Astrocyte (in vitro differentiated cells and primary cell): ENCODE data around the gene ELF3. TPM values are rescaled to one million over a fixed set of nuclear protein-coding genes. Genes with fewer than 3 reads are reported as not detected.

Experiments used
- DNase-seq: peaks from one replicate; pipeline ENCODE4 v3.0.0-alpha.2; 2010; ENCODE audit warnings: low read depth
- FAIRE-seq: peaks from 2 replicates; lab custom pipeline; 2011; peaks lifted over from hg19 to GRCh38; lab: Jason Lieb, UNC
- H2AFZ ChIP-seq: 2 replicates; pipeline ENCODE4 v1.6.0; 2012; ENCODE audit warnings: low read depth, low read length, inconsistent platforms
- H3K27ac ChIP-seq: 2 replicates; pipeline ENCODE4 v1.5.1; 2011; ENCODE audit warnings: low read depth, low read length, inconsistent platforms
- H3K27me3 ChIP-seq: 2 replicates; pipeline ENCODE4 v1.6.0; 2011; ENCODE audit warnings: low read length, inconsistent platforms; ENCODE audit not compliant: insufficient read depth
- H3K36me3 ChIP-seq: 2 replicates; pipeline ENCODE4 v1.5.1; 2011; ENCODE audit warnings: low read length, inconsistent platforms; ENCODE audit not compliant: insufficient read depth
- H3K4me1 ChIP-seq: 2 replicates; pipeline ENCODE4 v1.5.1; 2011; ENCODE audit warnings: low read length, inconsistent platforms; ENCODE audit not compliant: insufficient read depth
- H3K4me2 ChIP-seq: 2 replicates; pipeline ENCODE4 v1.6.0; 2012; ENCODE audit warnings: low read length, inconsistent platforms
- H3K4me3 ChIP-seq: 2 replicates; pipeline ENCODE4 v1.5.1; 2011; ENCODE audit warnings: low read depth, mild to moderate bottlenecking, low read length, inconsistent platforms; ENCODE audit not compliant: insufficient read depth
- H3K79me2 ChIP-seq: 2 replicates; pipeline ENCODE4 v1.6.0; 2012; ENCODE audit warnings: mild to moderate bottlenecking, low read length, inconsistent platforms; ENCODE audit not compliant: insufficient read depth
- H3K9ac ChIP-seq: 2 replicates; pipeline ENCODE4 v1.6.0; 2012; ENCODE audit warnings: mild to moderate bottlenecking, low read length, inconsistent platforms
- H3K9me3 ChIP-seq: 2 replicates; pipeline ENCODE4 v1.5.1; 2012; ENCODE audit warnings: low read depth, mild to moderate bottlenecking, low read length, inconsistent platforms; ENCODE audit not compliant: insufficient read depth
- H4K20me1 ChIP-seq: 2 replicates; pipeline ENCODE4 v1.6.0; 2012; ENCODE audit warnings: low read length, inconsistent platforms; ENCODE audit not compliant: insufficient read depth
- H3K27ac Mint-ChIP-seq: one replicate; pipeline ENCODE4 v1.8.0; 2021; ENCODE audit warnings: mild to moderate bottlenecking, mixed read lengths; ENCODE audit not compliant: unreplicated experiment
- H3K27me3 Mint-ChIP-seq: one replicate; pipeline ENCODE4 v1.8.0; 2021; ENCODE audit warnings: low read depth, mixed read lengths; ENCODE audit not compliant: unreplicated experiment
- H3K36me3 Mint-ChIP-seq: one replicate; pipeline ENCODE4 v1.8.0; 2021; ENCODE audit warnings: low read depth, mixed read lengths; ENCODE audit not compliant: unreplicated experiment
- H3K4me1 Mint-ChIP-seq: one replicate; pipeline ENCODE4 v1.8.0; 2021; ENCODE audit warnings: low read depth, mixed read lengths; ENCODE audit not compliant: unreplicated experiment
- H3K4me3 Mint-ChIP-seq: one replicate; pipeline ENCODE4 v1.8.0; 2021; ENCODE audit warnings: mild to moderate bottlenecking, moderate library complexity, mixed read lengths; ENCODE audit not compliant: unreplicated experiment
- H3K9me3 Mint-ChIP-seq: one replicate; pipeline ENCODE4 v1.8.0; 2021; ENCODE audit warnings: mild to moderate bottlenecking, mixed read lengths; ENCODE audit not compliant: unreplicated experiment
- EZH2 ChIP-seq: IDR thresholded peaks from 2 replicates; pipeline ENCODE4 v1.6.1; 2012; ENCODE audit warnings: mild to moderate bottlenecking, low read length, inconsistent platforms; ENCODE audit not compliant: insufficient read depth
- total RNA-seq: library from RNA; stranded (reverse); gene quantifications from 2 replicates; pipeline ENCODE4 v1.2.1, GENCODE V29; 2021
- TF ChIP-seq, protein P1 (sequence below): IDR thresholded peaks from 2 replicates; pipeline ENCODE4 v1.5.1; 2011; ENCODE audit warnings: low read depth, mild to moderate bottlenecking, inconsistent platforms, low read length, moderate library complexity; ENCODE audit not compliant: insufficient read depth

Gene ELF3
- total RNA-seq, 1 donor from 2014 or later, result 2.9 TPM

- Histone ChIP-seq H3K27ac (no peak overlapping the region), H3K27me3 (no peaks in the 10 kb centered on the region), H2AFZ (no peak overlapping the region), H3K36me3 (peaks cover 7% of the 10 kb centered on the region), H3K4me1 (no peaks in the 10 kb centered on the region), H3K9me3 (no peaks in the 10 kb centered on the region), H3K4me3 (no peak overlapping the region), H3K79me2 (peaks cover 42% of the 10 kb centered on the region), H4K20me1 (peaks cover 33% of the 10 kb centered on the region), H3K9ac (no peak overlapping the region), H3K4me2 (peak overlapping the region; percentile 93)
- DNase-seq, result no peak
- H3K36me3 Mint-ChIP-seq, result peaks cover 7% of the 10 kb centered on the region
- no peak for FAIRE-seq
- H3K27me3 Mint-ChIP-seq, result peaks cover 2% of the 10 kb centered on the region
- H3K4me1 Mint-ChIP-seq, result peaks cover 14% of the 10 kb centered on the region
- peak overlapping the region; percentile 97 for H3K4me3 Mint-ChIP-seq
- TF ChIP-seq, protein P1, sequence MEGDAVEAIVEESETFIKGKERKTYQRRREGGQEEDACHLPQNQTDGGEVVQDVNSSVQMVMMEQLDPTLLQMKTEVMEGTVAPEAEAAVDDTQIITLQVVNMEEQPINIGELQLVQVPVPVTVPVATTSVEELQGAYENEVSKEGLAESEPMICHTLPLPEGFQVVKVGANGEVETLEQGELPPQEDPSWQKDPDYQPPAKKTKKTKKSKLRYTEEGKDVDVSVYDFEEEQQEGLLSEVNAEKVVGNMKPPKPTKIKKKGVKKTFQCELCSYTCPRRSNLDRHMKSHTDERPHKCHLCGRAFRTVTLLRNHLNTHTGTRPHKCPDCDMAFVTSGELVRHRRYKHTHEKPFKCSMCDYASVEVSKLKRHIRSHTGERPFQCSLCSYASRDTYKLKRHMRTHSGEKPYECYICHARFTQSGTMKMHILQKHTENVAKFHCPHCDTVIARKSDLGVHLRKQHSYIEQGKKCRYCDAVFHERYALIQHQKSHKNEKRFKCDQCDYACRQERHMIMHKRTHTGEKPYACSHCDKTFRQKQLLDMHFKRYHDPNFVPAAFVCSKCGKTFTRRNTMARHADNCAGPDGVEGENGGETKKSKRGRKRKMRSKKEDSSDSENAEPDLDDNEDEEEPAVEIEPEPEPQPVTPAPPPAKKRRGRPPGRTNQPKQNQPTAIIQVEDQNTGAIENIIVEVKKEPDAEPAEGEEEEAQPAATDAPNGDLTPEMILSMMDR, result no peak
- no peak for TF ChIP-seq EZH2
- H3K27ac Mint-ChIP-seq, result peak overlapping the region; percentile 53
- no peaks in the 10 kb centered on the region for H3K9me3 Mint-ChIP-seq
Observed at GRCh38 chr1:201984446-201984845, 25.9 kb upstream of the ELF3 start.

GRCh38 chr1:201985355-201985754, 25.0 kb upstream of the ELF3 start:
- Histone ChIP-seq H3K4me1 (no peaks in the 10 kb centered on the region), H4K20me1 (peaks cover 40% of the 10 kb centered on the region), H3K79me2 (peaks cover 42% of the 10 kb centered on the region), H3K27me3 (no peaks in the 10 kb centered on the region), H3K4me3 (no peak overlapping the region), H3K27ac (no peak overlapping the region), H3K9ac (no peak overlapping the region), H3K36me3 (peaks cover 15% of the 10 kb centered on the region), H3K9me3 (no peaks in the 10 kb centered on the region), H3K4me2 (no peak overlapping the region), H2AFZ (no peak overlapping the region)
- no peak for TF ChIP-seq EZH2
- TF ChIP-seq, protein P1, result no peak
- DNase-seq (no peak), FAIRE-seq (no peak)
- Mint-ChIP-seq H3K27me3 (peaks cover 2% of the 10 kb centered on the region), H3K27ac (no peak overlapping the region), H3K4me1 (peaks cover 14% of the 10 kb centered on the region), H3K36me3 (peaks cover 14% of the 10 kb centered on the region), H3K4me3 (peak overlapping the region; percentile 14), H3K9me3 (no peaks in the 10 kb centered on the region)

DNA sequence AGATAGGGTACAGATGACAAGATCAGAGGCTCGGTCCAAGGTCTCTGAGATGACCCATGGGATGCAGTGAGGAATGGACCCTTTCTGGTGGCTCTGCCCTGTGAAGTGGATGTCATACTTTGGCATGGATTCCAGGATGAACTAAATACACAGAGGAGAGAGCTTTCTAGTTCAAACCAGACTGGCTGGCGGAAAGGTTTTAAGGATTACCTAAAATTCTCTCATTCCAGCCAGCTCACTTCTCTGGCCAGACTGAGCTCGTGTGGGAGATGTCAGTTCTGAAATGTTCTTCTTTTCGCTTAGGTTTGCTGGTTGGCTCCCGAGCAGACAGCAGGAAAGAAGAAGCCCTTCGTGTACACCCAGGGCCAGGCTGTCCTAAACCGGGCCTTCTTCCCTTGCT, 21.8 kb upstream of the ELF3 start:
- TF ChIP-seq, protein P1, result no peak
- TF ChIP-seq EZH2, result no peak
- H2AFZ ChIP-seq, result no peak overlapping the region
- H3K27ac ChIP-seq, result no peak overlapping the region
- H3K9me3 Mint-ChIP-seq, result no peaks in the 10 kb centered on the region
- H3K4me3 ChIP-seq, result no peak overlapping the region
- peaks cover 40% of the 10 kb centered on the region for H4K20me1 ChIP-seq
- H3K4me1 ChIP-seq, result no peaks in the 10 kb centered on the region
- H3K4me3 Mint-ChIP-seq, result no peak overlapping the region
- peaks cover 10% of the 10 kb centered on the region for H3K4me1 Mint-ChIP-seq
- H3K27ac Mint-ChIP-seq, result no peak overlapping the region
- FAIRE-seq (no peak), DNase-seq (no peak)
- peaks cover 19% of the 10 kb centered on the region for H3K36me3 Mint-ChIP-seq
- peaks cover 25% of the 10 kb centered on the region for H3K36me3 ChIP-seq
- peaks cover 36% of the 10 kb centered on the region for H3K79me2 ChIP-seq
- H3K27me3 Mint-ChIP-seq, result no peaks in the 10 kb centered on the region
- no peaks in the 10 kb centered on the region for H3K27me3 ChIP-seq
- no peak overlapping the region for H3K9ac ChIP-seq
- H3K4me2 ChIP-seq, result no peak overlapping the region
- no peaks in the 10 kb centered on the region for H3K9me3 ChIP-seq
